ENCODE measurements around the gene TTC32. TPM values are rescaled to one million over a fixed set of nuclear protein-coding genes. Genes with fewer than 3 reads are reported as not detected.

TTC32 gene
- total RNA-seq, 4 donors from 2014 or later, result 12.4 to 28.8 (median 13.7) TPM

DNA sequence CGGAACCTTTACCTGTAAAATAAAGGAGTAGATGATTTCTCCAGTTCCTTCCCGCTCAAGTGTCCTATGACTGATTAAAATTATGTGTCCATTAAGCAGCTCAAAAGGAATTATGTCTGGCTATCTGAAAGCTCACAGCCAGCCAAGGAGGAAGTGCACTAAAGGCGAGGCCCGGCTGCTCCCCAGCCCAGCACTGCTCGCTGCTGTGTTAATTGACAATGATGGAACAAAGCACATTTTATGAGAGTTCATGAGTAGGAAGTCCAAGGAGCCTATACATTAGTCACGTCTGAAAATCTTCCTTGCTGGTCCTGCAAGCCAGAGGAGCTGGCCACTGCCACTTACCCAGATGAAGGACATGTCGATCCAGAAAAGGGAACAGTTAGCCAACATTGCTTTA lies 14.3 kb downstream of the TTC32 start:
- intact Hi-C loops (cut with DNase I), result no loop called here
- H3K27ac ChIP-seq, result no peak overlapping the region
- no peak overlapping the region for H3K4me3 ChIP-seq (replicated peaks in 1 of 3)
- H3K4me1 ChIP-seq, result no peaks in the 10 kb centered on the region
- 83 to 90% methylated on average over 7 of the region's 7 CpGs for WGBS, 2 donors
- H3K27me3 ChIP-seq, result no peaks in the 10 kb centered on the region
- DNase-seq, result no peak
- TF ChIP-seq, protein P1, sequence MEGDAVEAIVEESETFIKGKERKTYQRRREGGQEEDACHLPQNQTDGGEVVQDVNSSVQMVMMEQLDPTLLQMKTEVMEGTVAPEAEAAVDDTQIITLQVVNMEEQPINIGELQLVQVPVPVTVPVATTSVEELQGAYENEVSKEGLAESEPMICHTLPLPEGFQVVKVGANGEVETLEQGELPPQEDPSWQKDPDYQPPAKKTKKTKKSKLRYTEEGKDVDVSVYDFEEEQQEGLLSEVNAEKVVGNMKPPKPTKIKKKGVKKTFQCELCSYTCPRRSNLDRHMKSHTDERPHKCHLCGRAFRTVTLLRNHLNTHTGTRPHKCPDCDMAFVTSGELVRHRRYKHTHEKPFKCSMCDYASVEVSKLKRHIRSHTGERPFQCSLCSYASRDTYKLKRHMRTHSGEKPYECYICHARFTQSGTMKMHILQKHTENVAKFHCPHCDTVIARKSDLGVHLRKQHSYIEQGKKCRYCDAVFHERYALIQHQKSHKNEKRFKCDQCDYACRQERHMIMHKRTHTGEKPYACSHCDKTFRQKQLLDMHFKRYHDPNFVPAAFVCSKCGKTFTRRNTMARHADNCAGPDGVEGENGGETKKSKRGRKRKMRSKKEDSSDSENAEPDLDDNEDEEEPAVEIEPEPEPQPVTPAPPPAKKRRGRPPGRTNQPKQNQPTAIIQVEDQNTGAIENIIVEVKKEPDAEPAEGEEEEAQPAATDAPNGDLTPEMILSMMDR (IDR thresholded peaks at IDR 0.05), result no peak
- no peak for TF ChIP-seq POLR2A (IDR thresholded peaks at IDR 0.05)
- H3K9me3 ChIP-seq, result no peaks in the 10 kb centered on the region
- H3K36me3 ChIP-seq, result no peaks in the 10 kb centered on the region

DNA sequence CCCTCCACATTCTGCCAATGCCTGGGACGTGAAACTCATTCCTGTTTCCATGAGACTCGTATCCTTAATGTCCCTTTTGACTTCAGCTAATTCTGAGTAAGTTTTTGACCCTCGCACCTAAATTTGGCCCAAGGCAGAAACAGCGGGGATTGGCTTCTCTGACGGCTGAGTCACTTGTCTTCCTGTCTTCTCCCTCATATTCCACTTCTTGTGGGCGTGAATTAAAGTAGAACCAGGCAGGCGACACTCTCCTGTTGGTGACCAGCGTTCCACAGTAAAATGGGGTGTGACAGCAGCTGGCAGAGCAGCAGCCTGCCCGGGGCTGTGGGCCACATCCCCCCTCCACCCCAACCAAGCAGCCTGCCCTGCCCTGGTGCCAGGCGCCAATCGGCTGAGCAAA lies 15.5 kb downstream of the TTC32 start:
- no peak overlapping the region for H3K27ac ChIP-seq
- no peaks in the 10 kb centered on the region for H3K9me3 ChIP-seq
- no peak overlapping the region for H3K4me3 ChIP-seq (replicated peaks in 1 of 3)
- no peaks in the 10 kb centered on the region for H3K4me1 ChIP-seq
- DNase-seq, result no peak
- H3K36me3 ChIP-seq, result no peaks in the 10 kb centered on the region
- intact Hi-C loops (cut with DNase I), result no loop called here
- 84 to 91% methylated on average over 10 to 11 of the region's 11 CpGs for WGBS, 2 donors
- no peaks in the 10 kb centered on the region for H3K27me3 ChIP-seq
- TF ChIP-seq, protein P1 (IDR thresholded peaks at IDR 0.05), result no peak
- no peak for TF ChIP-seq POLR2A (IDR thresholded peaks at IDR 0.05)

DNA sequence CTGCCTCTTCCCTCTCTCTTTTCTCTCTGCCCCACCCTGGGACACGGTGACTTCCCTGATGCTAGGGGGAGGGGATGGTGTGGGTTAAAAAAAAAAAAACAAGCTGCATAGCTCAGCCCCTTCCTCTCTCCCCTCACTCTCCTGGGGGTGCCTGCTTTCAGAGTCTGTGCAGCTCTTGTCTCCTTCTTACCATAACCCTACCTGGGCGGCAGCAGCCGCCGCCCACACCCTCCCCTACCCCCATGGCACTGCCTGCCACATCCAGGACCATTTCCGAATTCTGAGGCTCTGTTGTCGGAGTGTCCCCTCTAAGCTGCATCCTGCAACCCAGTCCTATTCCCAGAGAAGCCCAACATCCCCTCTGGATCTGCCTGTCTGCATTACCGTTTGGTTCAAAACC lies 16.0 kb downstream of the TTC32 start:
- Histone ChIP-seq H3K4me1 (no peaks in the 10 kb centered on the region), H3K27me3 (no peaks in the 10 kb centered on the region), H3K27ac (no peak overlapping the region), H3K4me3 (replicated peaks in 1 of 3) (no peak overlapping the region), H3K9me3 (no peaks in the 10 kb centered on the region), H3K36me3 (no peaks in the 10 kb centered on the region)
- DNase-seq, result no peak
- intact Hi-C loops (cut with DNase I), result no loop called here
- TF ChIP-seq, protein P1 (IDR thresholded peaks at IDR 0.05), result no peak
- TF ChIP-seq POLR2A (IDR thresholded peaks at IDR 0.05), result no peak
- 74 to 76% methylated on average over 7 of the region's 7 CpGs for WGBS, 2 donors

DNA sequence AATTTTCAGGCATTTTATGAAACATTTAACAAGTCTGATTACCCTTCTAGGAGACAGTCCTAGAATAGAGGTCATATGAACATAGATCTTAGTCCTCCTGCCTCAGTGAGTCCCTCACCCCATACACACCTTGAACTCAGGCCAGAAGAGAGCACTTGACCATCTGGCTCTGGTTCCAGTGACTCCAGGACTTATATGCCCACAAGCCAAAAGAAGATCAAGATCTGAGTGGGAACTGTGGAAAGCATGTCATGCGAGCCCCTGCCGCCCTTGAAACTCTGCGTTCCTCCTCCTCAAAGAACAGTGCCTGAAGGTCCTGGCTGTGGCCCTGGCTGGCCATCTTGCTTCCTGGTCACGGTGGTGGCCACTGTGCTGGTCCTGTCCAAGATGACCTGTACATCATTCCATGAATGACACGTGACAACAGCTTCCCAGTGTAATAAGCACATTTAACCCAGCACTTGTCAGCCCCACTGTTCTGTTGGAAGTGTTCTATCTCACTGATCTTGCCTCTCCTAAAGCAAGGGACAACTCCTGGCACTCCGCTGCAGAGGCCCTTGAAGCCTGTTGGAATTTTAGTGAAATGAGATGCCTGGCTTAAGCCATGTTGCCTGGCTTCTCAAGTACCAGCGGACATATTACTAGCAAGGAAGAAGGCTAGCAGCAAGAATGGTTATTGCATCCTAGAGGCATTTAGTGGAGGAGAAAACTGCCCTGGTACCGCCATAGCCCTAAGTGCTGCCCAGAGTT lies 17.6 kb downstream of the TTC32 start:
- Histone ChIP-seq H3K36me3 (no peaks in the 10 kb centered on the region), H3K27me3 (no peaks in the 10 kb centered on the region), H3K4me3 (replicated peaks in 1 of 3) (no peak overlapping the region), H3K9me3 (no peaks in the 10 kb centered on the region), H3K4me1 (no peaks in the 10 kb centered on the region), H3K27ac (no peak overlapping the region)
- intact Hi-C loops (cut with DNase I), result no loop called here
- DNase-seq, result peak; percentile 61 to 63
- no peak for TF ChIP-seq POLR2A (IDR thresholded peaks at IDR 0.05)
- WGBS, 2 donors, result 63 to 69% methylated on average over 8 of the region's 8 CpGs

DNA sequence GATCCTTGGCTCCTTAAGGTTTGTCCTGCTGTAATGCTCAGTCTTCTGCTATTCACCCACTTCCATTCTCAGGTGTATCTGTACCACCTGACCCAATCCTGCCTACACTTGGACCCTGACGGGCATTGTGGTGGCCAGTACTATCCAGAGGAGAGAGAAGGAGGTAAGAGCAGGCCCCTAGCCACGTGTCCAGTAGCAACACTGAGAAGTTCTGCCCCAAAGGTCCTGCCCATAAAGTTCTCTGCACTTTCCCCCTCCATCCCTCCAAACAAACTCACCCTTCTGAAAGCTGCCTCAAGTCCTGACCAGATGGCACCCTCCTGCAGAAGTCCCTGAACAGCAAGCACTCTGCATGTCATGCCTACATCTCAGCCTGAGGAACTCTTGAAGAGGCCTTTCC lies 18.3 kb downstream of the TTC32 start:
- Histone ChIP-seq H3K27ac (no peak overlapping the region), H3K4me3 (replicated peaks in 1 of 3) (no peak overlapping the region), H3K27me3 (no peaks in the 10 kb centered on the region), H3K4me1 (no peaks in the 10 kb centered on the region), H3K36me3 (no peaks in the 10 kb centered on the region), H3K9me3 (no peaks in the 10 kb centered on the region)
- 11 to 17% methylated on average over 2 of the region's 2 CpGs for WGBS, 2 donors
- intact Hi-C loops (cut with DNase I), result no loop called here
- peak in 1 of 2 donors; percentile 40 for DNase-seq
- TF ChIP-seq, protein P1 (IDR thresholded peaks at IDR 0.05), result no peak
- no peak for TF ChIP-seq POLR2A (IDR thresholded peaks at IDR 0.05)

All from thyroid gland (tissue), 4 donors.